Thoracic aorta (tissue), 2 donors: ENCODE data around the gene HDAC4. TPM values are rescaled to one million over a fixed set of nuclear protein-coding genes. Genes with fewer than 3 reads are reported as not detected.

Experiments
- ATAC-seq: fragments of 150-250 bp; one replicate; pipeline ENCODE4 v1.8.0; 2017; ENCODE audit warnings: low read depth; ENCODE audit not compliant: insufficient number of reproducible peaks, low FRiP score
- DNase-seq: peaks from one replicate; pipeline ENCODE4 v3.0.0-alpha.2; 2020; ENCODE audit warnings: low spot score
- H3K27ac ChIP-seq, 2 donors: fragments of 200-600 bp; sonication (generic); 1 replicate in 1 of 2; 2 replicates in 1 of 2; pipeline ENCODE4 v1.5.1; 2016; ENCODE audit warnings: mild to moderate bottlenecking in 2 of 2, moderate library complexity in 2 of 2
- H3K27me3 ChIP-seq: fragments of 200-600 bp; sonication (generic); replicated peaks from 2 replicates; pipeline ENCODE4 v1.6.0; 2016; ENCODE audit warnings: mild to moderate bottlenecking; ENCODE audit not compliant: insufficient read depth
- H3K36me3 ChIP-seq: fragments of 200-600 bp; sonication (generic); one replicate; pipeline ENCODE4 v1.5.1; 2016
- H3K4me1 ChIP-seq, 2 donors: fragments of 200-600 bp; sonication (generic); 1 replicate in 1 of 2; 2 replicates in 1 of 2; pipeline versions ENCODE4 v1.5.1 to v1.6.0; 2016; ENCODE audit warnings: low read depth in 2 of 2, mild to moderate bottlenecking in 1 of 2; ENCODE audit not compliant: control insufficient read depth in 1 of 2
- H3K4me3 ChIP-seq: fragments of 200-600 bp; sonication (generic); 2 replicates; pipeline ENCODE4 v1.5.1; 2016; ENCODE audit warnings: mild to moderate bottlenecking
- H3K9me3 ChIP-seq: fragments of 200-600 bp; sonication (generic); 2 replicates; pipeline ENCODE4 v1.5.1; 2016
- CTCF ChIP-seq: fragments of 200-600 bp; sonication (generic); IDR thresholded peaks from one replicate; pipeline ENCODE4 v1.5.1; 2019; ENCODE audit warnings: antibody characterized with exemption
- total RNA-seq, 2 donors: library from RNA; depleted of rRNA; stranded (reverse); fragments of >200 nt; gene quantifications; one replicate each; pipeline versions ENCODE4 v1.1.0 to v1.2.3, GENCODE V29; 2016

Gene HDAC4
- total RNA-seq, 2 donors from 2014 or later = 79.2 to 163 TPM

- ATAC-seq = no peak
- Histone ChIP-seq H3K27me3 (no peaks in the 10 kb centered on the region), H3K4me3 (no peak overlapping the region), H3K9me3 (no peaks in the 10 kb centered on the region), H3K36me3 (no peaks in the 10 kb centered on the region), H3K27ac (no peak overlapping the region), H3K4me1 (no peaks in the 10 kb centered on the region)
- DNase-seq = no peak
- TF ChIP-seq CTCF = no peak
Measured at GRCh38 chr2:239343460-239343859, 57.4 kb downstream of the HDAC4 start.

GRCh38 chr2:239341840-239342239 lies 59.0 kb downstream of the HDAC4 start:
- H3K4me3 ChIP-seq = no peak overlapping the region
- ATAC-seq = no peak
- TF ChIP-seq CTCF = no peak
- H3K9me3 ChIP-seq = no peaks in the 10 kb centered on the region
- H3K4me1 ChIP-seq = no peaks in the 10 kb centered on the region
- no peak for DNase-seq
- H3K27me3 ChIP-seq = no peaks in the 10 kb centered on the region
- no peaks in the 10 kb centered on the region for H3K36me3 ChIP-seq
- H3K27ac ChIP-seq = no peak overlapping the region

GRCh38 chr2:239341146-239341732 lies 59.6 kb downstream of the HDAC4 start:
- Histone ChIP-seq H3K4me3 (no peak overlapping the region), H3K9me3 (no peaks in the 10 kb centered on the region), H3K36me3 (no peaks in the 10 kb centered on the region), H3K4me1 (no peaks in the 10 kb centered on the region), H3K27ac (no peak overlapping the region), H3K27me3 (no peaks in the 10 kb centered on the region)
- ATAC-seq (no peak), DNase-seq (no peak)
- TF ChIP-seq CTCF = no peak

GRCh38 chr2:239339726-239340601 lies 60.9 kb downstream of the HDAC4 start:
- H3K9me3 ChIP-seq = no peaks in the 10 kb centered on the region
- TF ChIP-seq CTCF = no peak
- no peak overlapping the region for H3K27ac ChIP-seq
- H3K4me1 ChIP-seq = no peaks in the 10 kb centered on the region
- no peak for DNase-seq
- no peaks in the 10 kb centered on the region for H3K27me3 ChIP-seq
- no peak for ATAC-seq
- H3K4me3 ChIP-seq = no peak overlapping the region
- no peaks in the 10 kb centered on the region for H3K36me3 ChIP-seq

GRCh38 chr2:239339241-239339640 lies 61.6 kb downstream of the HDAC4 start:
- Histone ChIP-seq H3K4me1 (no peaks in the 10 kb centered on the region), H3K27ac (no peak overlapping the region), H3K9me3 (no peaks in the 10 kb centered on the region), H3K27me3 (no peaks in the 10 kb centered on the region), H3K4me3 (no peak overlapping the region), H3K36me3 (no peaks in the 10 kb centered on the region)
- TF ChIP-seq CTCF = no peak
- DNase-seq = no peak
- ATAC-seq = no peak
